KMS-11 (cell line): ENCODE results near the gene GPR32.

Experiments used
- H2AFZ ChIP-seq: fragments of 200-600 bp; sonication (generic); 2 replicates; pipeline ENCODE4 v1.6.1; 2016; ENCODE audit warnings: antibody characterized with exemption, mixed run types, low read depth
- H3K27ac ChIP-seq: fragments of 200-600 bp; sonication (generic); 2 replicates; pipeline ENCODE4 v1.6.1; 2016; ENCODE audit warnings: mild to moderate bottlenecking, mixed run types
- H3K27me3 ChIP-seq: fragments of 200-600 bp; sonication (generic); 2 replicates; pipeline ENCODE4 v1.6.1; 2017; ENCODE audit warnings: mild to moderate bottlenecking, low read depth, mixed run types, moderate library complexity; ENCODE audit not compliant: insufficient read depth
- H3K36me3 ChIP-seq: fragments of 200-600 bp; sonication (generic); 2 replicates; pipeline ENCODE4 v1.6.1; 2017; ENCODE audit warnings: mild to moderate bottlenecking, mixed run types; ENCODE audit not compliant: insufficient read depth
- H3K4me1 ChIP-seq: fragments of 200-600 bp; sonication (generic); 2 replicates; pipeline ENCODE4 v1.6.1; 2016; ENCODE audit warnings: mild to moderate bottlenecking, low read depth, mixed run types; ENCODE audit not compliant: poor library complexity, severe bottlenecking
- H3K4me2 ChIP-seq: fragments of 200-600 bp; sonication (generic); 2 replicates; pipeline ENCODE4 v1.7.0; 2016; ENCODE audit warnings: mild to moderate bottlenecking, mixed run types
- H3K4me3 ChIP-seq: fragments of 200-600 bp; sonication (generic); IDR thresholded peaks from 2 replicates; pipeline ENCODE4 v1.6.1; 2017; ENCODE audit warnings: low read depth, low read length, mixed read lengths; ENCODE audit not compliant: insufficient read depth
- H3K79me2 ChIP-seq: fragments of 200-600 bp; sonication (generic); 2 replicates; pipeline ENCODE4 v1.6.1; 2016; ENCODE audit warnings: low read depth, mixed run types; ENCODE audit not compliant: insufficient read depth
- H3K9ac ChIP-seq: fragments of 200-600 bp; sonication (generic); 2 replicates; pipeline ENCODE4 v1.6.1; 2016; ENCODE audit warnings: mild to moderate bottlenecking, mixed run types
- H4K20me1 ChIP-seq: fragments of 200-600 bp; sonication (generic); 2 replicates; pipeline ENCODE4 v1.6.1; 2016; ENCODE audit warnings: mild to moderate bottlenecking, mixed run types; ENCODE audit not compliant: insufficient read depth
- TF ChIP-seq, protein P1 (sequence below): fragments of 200-600 bp; sonication (generic); conservative IDR thresholded peaks from 2 replicates; pipeline ENCODE4 v1.6.1; 2017; ENCODE audit warnings: low read depth, mild to moderate bottlenecking, antibody characterized with exemption, low read length, moderate library complexity, mixed read lengths

GPR32 gene

DNA sequence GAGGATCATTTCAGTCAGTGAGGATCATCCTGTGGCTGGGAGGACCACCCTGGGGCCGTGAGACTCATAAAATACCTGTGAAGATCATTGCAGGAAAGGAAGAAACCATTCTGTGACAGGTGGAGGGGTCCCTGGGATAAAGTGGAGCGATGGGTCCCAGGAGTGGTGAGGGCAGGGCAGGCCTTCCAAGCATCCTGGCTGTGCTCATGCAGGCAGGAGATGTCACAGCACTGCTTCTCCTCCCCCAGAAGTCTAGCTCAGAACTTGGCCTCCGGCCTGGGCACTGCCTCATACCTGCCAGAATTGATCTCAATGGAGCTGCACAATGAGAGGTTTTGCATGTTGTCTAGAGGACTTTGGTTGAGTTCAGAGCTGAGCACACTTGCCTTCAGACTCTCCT is 42.2 kb downstream of the GPR32 start:
- no peaks in the 10 kb centered on the region for H3K79me2 ChIP-seq
- H3K27ac ChIP-seq, result no peak overlapping the region
- H3K4me2 ChIP-seq, result no peak overlapping the region
- no peak overlapping the region for H3K4me3 ChIP-seq
- TF ChIP-seq, protein P1, sequence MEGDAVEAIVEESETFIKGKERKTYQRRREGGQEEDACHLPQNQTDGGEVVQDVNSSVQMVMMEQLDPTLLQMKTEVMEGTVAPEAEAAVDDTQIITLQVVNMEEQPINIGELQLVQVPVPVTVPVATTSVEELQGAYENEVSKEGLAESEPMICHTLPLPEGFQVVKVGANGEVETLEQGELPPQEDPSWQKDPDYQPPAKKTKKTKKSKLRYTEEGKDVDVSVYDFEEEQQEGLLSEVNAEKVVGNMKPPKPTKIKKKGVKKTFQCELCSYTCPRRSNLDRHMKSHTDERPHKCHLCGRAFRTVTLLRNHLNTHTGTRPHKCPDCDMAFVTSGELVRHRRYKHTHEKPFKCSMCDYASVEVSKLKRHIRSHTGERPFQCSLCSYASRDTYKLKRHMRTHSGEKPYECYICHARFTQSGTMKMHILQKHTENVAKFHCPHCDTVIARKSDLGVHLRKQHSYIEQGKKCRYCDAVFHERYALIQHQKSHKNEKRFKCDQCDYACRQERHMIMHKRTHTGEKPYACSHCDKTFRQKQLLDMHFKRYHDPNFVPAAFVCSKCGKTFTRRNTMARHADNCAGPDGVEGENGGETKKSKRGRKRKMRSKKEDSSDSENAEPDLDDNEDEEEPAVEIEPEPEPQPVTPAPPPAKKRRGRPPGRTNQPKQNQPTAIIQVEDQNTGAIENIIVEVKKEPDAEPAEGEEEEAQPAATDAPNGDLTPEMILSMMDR, result no peak
- no peaks in the 10 kb centered on the region for H3K4me1 ChIP-seq
- no peaks in the 10 kb centered on the region for H3K36me3 ChIP-seq
- H3K27me3 ChIP-seq, result peaks cover 15% of the 10 kb centered on the region; the same call in 1 of the 2 replicates
- H3K9ac ChIP-seq, result no peak overlapping the region
- H2AFZ ChIP-seq, result no peak overlapping the region
- H4K20me1 ChIP-seq, result no peaks in the 10 kb centered on the region

DNA sequence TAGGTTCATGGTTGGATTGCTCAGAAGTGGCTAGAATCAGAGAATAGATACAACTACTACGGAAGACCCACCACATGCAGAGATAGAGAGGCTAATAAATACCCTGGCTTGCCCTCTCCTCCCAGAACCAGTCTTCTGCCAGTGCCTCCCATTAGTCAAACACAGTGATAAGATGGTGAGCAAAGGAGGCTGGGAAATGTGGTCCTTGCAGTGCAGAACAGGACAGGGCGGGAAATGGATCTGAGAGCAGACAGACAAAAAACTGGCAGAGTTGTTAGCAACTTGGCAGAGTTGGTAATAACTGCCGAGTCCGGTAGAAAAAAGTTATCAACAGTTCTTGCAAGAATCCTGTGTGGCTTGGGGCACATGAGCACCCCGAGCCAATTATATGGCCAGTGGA is 44.6 kb downstream of the GPR32 start:
- Histone ChIP-seq H4K20me1 (no peaks in the 10 kb centered on the region), H3K4me3 (no peak overlapping the region), H3K27me3 (peaks cover 28% of the 10 kb centered on the region; the same call in 1 of the 2 replicates), H2AFZ (no peak overlapping the region), H3K4me2 (no peak overlapping the region), H3K27ac (no peak overlapping the region), H3K9ac (no peak overlapping the region), H3K79me2 (no peaks in the 10 kb centered on the region), H3K4me1 (no peaks in the 10 kb centered on the region), H3K36me3 (no peaks in the 10 kb centered on the region)
- TF ChIP-seq, protein P1, result no peak

DNA sequence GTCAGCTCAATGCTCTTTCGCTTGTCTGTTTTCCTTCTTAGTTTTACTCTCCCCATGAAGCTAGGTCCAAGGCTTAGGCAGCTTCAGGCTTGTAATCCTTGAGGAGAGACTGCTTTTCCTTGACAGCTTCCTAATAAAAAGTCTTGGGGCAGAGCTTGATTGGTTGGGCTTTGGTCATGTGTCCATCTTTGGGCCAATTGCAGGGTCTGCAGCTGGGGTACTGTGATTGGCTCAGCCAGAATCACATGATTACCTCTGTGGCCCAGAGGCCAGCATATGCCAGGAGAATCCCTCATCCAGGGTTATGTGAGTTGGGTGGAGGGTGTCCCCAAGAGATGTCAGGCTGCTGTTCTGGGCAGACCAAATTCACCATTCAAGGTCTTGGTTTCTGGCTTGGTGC is 45.2 kb downstream of the GPR32 start:
- no peaks in the 10 kb centered on the region for H4K20me1 ChIP-seq

DNA sequence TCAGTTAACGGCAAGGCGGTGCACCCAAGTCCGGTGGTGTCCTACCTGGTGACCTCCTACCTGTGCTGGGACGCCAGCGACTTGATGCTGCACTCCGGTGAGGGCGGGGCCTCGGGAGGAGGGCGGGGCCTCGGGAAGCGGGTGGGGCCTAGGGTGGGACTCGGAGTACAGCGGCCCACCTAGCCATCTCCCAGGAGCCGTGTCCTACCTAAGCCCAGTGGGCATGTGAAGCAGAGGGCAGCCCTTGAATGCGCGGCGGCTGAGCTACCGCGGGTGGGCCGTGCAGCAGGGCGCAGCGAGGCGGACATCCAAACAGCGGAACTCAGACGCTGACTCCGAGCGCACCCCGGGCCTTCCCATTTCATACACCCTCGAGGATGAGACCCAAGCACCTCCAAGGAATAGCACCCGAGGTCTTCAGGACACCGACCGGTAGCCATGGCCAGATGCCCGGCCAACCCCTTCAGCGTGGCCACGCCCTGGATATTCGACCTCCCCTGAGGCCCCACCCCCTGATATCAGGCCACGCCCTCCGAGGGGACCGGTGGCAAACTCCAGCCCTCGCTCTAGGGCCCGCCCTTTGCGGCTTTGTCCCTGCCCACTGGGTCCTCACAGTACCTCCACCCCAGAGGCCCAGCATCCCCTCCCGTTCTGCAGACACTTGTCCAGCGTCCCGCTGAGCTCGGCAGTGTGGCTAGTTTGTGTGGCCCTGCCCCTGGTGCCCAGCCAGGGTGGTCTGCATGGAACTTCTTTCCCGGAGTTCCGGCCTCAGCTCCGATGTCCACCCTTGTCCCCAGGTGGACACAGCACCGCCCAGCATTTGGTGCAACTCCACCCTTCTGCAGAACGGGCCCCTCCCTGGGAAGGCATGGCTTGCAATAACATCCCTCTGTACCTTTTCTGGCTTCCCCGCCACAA is 47.9 kb downstream of the GPR32 start:
- Histone ChIP-seq H3K27ac (no peak overlapping the region), H3K79me2 (no peaks in the 10 kb centered on the region), H3K9ac (no peak overlapping the region), H3K27me3 (peaks cover 41% of the 10 kb centered on the region; the same call in 1 of the 2 replicates), H3K4me1 (no peaks in the 10 kb centered on the region), H3K36me3 (no peaks in the 10 kb centered on the region), H2AFZ (no peak overlapping the region), H4K20me1 (no peaks in the 10 kb centered on the region), H3K4me3 (no peak overlapping the region), H3K4me2 (no peak overlapping the region)
- TF ChIP-seq, protein P1, result no peak

More for the DNA sequence above, 45.2 kb downstream of the GPR32 start:
- Histone ChIP-seq H3K4me2 (no peak overlapping the region), H3K27ac (no peak overlapping the region), H3K4me3 (no peak overlapping the region), H3K27me3 (peaks cover 34% of the 10 kb centered on the region; the same call in 1 of the 2 replicates), H3K4me1 (no peaks in the 10 kb centered on the region), H2AFZ (no peak overlapping the region), H3K79me2 (no peaks in the 10 kb centered on the region), H3K9ac (no peak overlapping the region), H3K36me3 (no peaks in the 10 kb centered on the region)
- TF ChIP-seq, protein P1, result no peak
